DMS114 treated with DMSO at 0.1 percent for 48 hours (cell line): ENCODE data around the gene FAM184B.

Source experiments
- DNase-seq: peaks from one replicate; lab custom pipeline; 2025; ENCODE audit not compliant: unreplicated experiment; lab: John Stamatoyannopoulos, UW

FAM184B gene

DNA sequence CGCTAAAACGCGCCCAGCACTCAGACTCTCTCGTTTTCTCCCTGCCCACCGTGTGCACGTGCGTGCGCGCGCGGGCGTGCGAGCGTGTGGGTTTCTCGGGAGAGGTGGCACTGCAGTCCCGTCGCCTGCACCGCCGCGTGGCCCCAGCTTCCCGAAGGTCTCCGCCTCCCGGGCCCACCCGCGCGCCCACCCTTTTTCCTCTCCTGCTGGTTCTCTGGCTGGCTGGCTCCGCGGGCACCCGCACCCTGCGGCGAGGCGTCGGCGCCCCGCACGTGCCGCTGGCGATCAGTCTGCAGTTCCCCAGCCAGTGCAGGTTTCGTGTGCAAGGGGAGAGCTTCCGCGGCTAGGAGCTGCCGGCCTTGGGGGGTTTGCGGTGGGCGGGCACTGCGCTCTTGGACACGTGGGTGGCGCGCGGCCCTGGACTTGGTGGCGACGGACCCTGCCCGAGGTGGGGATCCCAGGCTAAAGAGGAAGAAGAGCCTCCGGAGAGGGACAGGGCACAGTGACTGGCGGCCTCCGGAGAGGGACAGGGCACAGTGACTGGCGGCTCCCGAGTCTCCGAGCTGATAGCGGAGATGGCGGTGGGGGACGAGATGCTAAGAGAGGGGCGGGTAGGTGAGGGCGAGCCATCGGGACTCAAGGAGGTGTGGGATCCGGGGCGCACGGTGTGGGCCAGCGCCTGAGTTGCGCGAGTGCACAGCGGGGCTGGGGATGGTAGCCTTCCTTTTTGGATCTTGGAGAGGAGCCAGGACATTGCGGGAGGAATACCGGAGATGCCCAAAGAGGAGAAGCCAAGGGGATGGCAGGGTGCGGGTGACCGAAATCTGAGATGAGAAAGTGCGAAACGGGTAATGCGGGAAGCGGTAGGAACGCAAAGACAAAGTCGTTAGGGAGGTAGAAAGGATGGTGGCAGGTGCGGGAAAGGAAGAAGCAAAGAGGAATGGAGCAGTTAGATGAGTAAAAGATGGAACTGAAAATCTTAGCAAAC is at the start of gene FAM184B:
FAM184B (minus strand) TSS at position 322 of the 988 bp plus-strand sequence. CDS start 322 bp downstream, outside the sequence.
- no peak for DNase-seq

DNA sequence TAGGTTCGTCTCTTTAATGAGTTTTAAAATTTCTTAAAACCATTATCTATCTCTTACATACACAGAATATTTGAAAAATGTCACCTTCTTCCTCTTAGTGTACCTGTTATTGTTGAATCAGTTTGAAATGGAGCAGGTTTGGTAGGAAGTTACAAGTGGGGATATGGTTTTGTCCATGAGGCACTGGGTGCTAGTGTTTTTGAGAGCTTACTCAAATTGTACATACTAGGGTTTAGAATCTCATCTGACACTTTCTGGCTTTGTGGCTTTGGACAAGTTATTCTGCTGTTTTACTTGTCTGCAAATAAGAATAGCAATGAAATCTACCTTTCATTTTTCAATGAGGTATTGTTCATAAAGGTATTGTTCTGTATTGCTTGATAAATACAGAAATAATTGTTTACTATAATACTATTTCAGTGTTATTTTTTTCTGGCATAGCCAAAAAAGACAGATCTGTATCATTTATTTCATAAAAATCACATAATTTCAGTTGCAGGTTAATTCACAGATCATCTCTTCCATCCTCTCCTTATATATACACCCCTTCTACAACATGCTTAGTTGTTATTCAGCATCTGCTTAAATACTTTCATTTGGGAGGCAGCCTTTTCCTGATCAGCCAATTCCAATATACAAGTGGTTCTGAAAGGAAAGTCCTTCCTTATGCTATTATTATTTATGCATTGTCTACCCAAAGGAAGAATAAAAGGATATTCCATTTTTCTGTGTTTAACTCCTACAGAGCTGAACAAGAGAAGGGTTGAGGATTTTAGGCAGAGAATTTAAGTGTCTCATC is 42.6 kb upstream of the FAM184B start:
- DNase-seq = no peak

DNA sequence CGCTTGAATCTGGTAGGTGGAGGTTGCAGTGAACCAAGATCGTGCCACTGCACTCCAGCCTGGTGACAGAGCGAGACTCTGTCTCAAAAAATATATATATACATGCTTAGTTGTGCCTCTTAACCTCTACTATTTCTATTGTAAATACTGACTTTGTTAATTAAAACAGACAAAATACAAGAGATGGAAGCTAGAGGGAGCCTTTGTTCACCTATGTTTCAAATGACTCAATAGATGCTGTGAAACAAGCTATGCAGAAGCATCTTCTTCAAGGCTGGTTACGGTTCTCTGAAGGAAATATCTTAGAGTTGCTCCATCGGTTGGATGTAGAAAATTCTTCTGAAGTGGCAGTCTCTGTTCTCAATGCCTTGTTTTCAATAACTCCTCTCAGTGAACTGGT is 35.6 kb upstream of the FAM184B start:
- peak; percentile 65 for DNase-seq

GRCh38 chr4:17816142-17816541 is 34.7 kb upstream of the FAM184B start:
- DNase-seq = no peak

GRCh38 chr4:17814140-17814539 is 32.7 kb upstream of the FAM184B start:
- DNase-seq = no peak

DNA sequence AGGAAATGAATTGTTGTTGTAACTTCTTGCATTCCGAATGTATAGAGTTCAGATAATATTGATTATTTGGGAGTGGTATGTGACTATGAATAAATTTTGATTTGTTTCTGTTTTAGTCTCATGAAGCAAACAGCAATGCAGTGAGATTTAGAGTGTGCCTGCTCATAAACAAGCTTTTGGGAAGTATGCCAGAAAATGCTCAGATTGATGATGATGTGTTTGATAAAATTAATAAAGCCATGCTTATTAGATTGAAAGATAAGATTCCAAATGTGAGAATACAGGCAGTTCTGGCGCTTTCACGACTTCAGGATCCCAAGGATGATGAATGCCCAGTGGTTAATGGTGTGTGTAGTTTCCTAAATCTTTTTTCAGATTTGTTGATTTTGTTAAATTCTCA is 31.4 kb upstream of the FAM184B start:
- DNase-seq = no peak

DNA sequence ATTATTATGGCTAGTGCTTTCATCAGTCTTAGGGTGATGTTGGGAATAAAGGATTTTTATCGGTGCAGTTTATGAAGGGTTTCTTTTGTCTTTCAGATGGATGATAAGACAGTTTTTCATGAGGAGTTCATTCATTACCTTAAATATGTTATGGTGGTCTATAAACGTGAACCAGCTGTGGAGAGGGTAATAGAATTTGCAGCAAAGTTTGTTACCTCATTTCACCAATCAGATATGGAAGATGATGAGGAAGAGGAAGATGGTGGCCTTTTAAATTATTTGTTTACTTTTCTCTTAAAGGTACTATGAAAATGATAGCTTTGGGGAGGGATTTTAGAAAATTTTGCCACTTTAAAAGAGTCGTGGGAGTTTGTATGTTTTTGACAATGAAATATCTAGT is 30.7 kb upstream of the FAM184B start:
- no peak for DNase-seq

DNA sequence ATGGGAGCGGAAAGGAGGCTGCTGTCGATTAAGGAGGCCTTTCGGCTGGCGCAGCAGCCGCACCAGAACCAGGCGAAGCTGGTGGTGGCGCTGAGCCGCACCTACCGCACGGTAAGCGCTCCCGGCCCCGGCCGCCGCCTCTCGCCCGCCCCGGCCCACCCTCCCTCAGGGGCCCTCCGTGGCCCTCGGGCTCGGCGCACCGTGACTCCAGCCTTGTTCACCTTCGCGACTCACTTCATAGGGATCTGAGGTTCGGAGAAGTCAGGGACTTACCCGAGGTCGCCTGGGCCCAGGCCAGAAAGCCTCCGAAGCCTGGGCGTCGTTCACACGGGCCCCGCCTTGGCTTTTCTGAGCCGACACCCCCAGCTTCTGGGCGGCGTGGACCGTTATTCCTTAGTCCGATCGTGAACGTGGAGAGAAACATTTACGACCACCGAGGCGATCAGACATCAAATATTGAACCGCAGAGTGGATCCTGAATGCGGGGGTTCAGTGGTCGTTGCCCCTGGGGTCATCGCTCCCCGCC is 29.7 kb upstream of the FAM184B start:
- DNase-seq = no peak

DNA sequence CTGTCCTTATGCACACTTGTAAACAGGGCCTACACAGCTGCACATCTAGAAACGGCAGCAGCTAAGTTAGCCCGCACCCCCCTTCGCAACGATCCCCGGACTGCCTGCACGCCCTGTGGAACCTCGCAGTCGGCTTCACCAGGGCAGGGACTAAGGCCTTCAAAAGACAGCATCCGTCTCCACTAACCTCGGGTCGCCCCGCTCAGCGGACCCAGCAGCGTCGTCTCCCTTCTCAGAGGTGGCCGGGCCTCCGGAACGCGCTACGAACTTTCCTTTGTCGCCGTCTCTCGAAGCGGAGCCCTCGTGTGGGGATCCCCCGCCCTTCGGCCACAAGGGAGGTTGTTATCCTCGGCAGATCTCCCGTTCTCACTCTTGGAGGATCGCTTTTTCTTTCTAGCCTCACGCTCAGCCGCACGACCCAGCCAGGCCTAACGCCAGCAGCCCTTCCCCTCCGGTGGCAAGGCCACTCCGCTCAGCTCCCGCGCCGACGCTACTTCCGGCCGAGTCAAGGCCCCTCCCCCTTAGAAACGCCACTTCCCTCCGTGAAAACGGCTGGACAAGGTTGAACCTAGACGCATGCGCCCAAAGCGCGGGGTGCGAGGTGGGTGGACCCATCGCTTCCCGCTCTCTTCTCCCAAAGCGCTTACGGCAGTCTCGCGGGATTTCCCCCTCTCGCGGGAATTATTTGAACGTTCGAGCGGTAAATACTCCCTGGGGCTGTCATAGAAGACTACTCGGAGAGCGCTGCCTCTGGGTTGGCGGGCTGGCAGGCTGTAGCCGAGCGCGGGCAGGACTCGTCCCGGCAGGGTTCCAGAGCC is 29.0 kb upstream of the FAM184B start, which contains the start of the genes DCAF16 and NCAPG:
DCAF16 (minus strand) TSS at position 498 of the 818 bp plus-strand sequence. CDS start 6,616 bp downstream, outside the sequence.
NCAPG (plus strand) TSS at position 720 of the 818 bp plus-strand sequence. CDS start 99 bp downstream, outside the sequence.
- DNase-seq = peak; percentile 97

DNA sequence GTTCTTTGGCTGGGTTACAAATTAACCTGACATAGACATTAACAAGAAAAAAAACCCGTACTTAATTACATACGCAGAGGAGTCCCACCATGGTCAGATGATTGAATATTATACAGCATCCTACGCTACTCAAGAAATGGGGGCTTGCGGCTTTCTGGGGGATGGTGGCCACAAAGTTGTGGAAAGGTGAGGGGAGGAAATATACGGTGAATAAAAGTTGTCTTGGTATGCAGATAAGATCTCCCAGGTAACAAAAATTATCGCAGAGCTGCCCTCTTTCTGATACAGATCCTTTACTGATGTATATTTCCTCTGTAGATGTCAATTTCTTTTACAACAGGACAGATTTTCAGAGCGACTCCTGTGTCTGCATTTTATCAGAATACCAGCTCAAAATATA is 28.2 kb upstream of the FAM184B start:
- DNase-seq = no peak

DNA sequence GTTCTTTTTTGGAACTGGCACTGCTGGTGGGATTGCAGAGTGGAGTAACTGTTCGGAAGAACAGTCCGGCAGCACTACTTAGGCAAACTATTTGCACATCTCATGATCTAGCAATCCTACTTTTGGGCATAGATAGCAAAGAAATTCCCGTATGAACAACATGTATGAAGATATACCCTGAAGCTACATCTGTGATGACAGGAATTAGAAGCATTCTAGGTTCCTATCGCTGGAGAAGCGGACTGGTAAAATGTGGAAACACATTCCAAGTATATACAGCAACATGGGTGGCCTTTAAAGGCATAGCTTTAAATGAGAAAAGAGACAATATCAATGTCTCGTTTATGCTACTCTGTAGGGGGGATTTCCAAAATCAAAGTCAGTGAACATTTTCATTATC is 26.0 kb upstream of the FAM184B start:
- DNase-seq = no peak

GRCh38 chr4:17805580-17806155 is 24.2 kb upstream of the FAM184B start:
- DNase-seq = no peak

GRCh38 chr4:17797808-17798207 is 16.4 kb upstream of the FAM184B start:
- DNase-seq = no peak

GRCh38 chr4:17794730-17795129 is 13.3 kb upstream of the FAM184B start:
- DNase-seq = no peak

DNA sequence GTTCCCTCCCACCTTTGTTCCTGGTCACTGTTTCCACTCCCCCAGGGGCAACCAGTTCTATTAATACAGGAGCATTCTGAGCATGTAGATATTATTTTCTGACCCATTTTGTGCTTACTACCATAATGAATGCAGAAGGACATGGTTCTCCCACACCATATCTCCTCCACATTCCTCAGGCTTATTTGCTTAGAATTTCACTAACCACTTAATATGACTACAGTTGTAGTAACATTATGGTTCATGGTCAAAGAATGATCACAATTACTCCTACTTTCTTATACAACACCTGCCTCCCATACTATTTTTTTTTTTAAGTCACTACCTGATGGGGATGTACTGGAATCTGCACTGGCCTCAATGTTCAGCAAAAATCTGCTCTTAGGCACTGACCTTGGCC is 7.5 kb upstream of the FAM184B start:
- no peak for DNase-seq

DNA sequence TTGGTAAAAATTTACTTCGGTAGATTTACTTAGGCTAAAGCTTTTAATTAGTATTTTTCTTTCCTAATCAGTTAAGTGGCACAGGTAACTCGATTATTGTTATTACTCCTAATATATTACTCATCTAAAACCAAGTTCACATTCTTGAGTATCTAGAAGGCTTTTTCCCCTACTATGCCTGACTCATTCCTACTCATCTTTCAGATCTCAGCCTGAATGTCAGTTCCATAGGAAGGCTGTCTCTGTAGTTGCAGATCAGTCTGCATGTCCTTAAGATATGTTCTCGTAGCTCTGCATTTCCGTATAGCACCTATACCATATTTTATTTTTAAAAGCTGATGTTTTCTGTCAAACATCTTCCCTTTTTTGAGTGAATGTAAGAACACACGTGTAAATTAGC is 5.9 kb upstream of the FAM184B start:
- no peak for DNase-seq

DNA sequence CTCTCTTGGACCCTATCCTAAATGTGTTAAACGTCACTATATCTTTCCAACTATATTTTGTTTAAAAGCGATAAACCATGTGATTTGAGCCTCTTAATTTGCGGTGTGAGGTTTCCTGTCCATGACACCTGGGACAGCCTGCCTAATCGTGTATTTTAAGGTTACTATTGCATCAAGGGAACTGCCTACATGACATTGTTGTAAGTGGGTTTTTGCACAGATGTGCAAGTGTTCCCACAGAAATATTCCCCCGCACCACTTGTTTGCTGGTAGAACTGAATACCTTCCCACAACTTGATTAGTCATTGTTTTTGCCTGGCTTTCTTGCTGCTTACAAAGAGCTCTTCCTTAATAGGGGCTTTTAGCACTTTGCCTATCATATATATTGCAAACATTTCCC is 5.1 kb upstream of the FAM184B start:
- DNase-seq = no peak

GRCh38 chr4:17785858-17786257 is 4.4 kb upstream of the FAM184B start:
- DNase-seq = no peak

DNA sequence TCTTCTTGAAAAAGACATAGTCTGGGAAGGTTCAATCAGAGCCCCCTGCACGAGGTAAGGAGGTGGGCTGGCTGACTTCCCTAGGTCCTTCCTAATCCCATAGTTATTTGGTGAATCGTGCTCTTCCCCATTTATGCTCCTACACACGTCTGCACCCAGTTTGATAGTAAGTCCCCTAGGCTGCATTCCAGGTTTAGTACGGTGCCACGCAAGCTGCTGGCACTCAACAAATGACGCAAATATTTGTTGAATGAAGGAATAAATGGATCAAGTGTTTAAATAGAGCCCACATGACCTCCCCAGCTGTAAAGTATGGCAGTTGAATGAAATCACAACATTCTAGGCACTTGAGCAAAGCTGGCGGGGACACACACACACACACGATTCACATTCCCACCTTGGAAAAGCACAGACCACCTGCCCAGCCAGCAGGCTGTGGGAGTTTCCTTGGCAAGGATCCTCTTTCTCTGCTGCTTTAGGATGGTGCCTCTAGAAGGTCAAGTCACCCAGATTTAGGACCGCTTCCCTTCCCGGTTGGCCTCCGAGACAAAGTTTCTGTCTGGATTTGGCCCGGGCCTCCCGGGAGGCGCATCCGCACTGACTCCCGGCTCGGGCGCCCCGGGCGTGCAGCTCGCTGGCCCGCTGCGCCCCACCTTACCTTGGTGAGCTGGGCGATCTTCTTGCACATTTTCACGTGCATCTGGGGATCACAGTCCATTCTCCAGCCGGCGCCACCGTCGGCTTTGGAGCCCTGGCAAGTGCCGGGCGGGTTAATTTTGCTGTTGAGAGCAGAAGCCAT is 721 bp downstream of the FAM184B start:
- DNase-seq = no peak
